NCI-H2081 (cell line): ENCODE measurements around the gene CAMK2G.

Experiments
- DNase-seq, 2 experiments: peaks; one replicate each; lab custom pipeline; 2025; lab: John Stamatoyannopoulos, UW

Gene CAMK2G

GRCh38 chr10:73879296-73880173 is 5.2 kb upstream of the CAMK2G start:
- DNase-seq, result peak; percentile 19 to 20

DNA sequence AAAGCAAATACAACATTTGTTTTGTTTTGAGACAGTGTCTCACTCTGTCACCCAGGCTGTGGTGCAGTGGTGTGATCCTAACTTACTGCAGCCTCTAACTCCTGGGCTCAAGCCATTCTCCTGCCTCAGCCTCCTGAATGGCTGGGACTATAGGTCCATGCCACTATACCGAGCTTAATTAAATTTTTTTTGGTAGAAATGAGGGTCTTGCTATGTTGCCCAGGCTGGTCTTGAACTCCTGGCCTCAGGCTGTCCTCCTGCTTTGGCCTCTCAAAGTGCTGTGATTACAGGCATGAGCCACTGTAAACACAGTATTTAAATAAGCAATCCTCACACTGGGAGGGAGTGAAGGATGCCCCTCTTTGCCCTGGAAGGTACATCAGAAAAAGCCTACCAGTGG is 4.0 kb upstream of the CAMK2G start:
- DNase-seq, result no peak

DNA sequence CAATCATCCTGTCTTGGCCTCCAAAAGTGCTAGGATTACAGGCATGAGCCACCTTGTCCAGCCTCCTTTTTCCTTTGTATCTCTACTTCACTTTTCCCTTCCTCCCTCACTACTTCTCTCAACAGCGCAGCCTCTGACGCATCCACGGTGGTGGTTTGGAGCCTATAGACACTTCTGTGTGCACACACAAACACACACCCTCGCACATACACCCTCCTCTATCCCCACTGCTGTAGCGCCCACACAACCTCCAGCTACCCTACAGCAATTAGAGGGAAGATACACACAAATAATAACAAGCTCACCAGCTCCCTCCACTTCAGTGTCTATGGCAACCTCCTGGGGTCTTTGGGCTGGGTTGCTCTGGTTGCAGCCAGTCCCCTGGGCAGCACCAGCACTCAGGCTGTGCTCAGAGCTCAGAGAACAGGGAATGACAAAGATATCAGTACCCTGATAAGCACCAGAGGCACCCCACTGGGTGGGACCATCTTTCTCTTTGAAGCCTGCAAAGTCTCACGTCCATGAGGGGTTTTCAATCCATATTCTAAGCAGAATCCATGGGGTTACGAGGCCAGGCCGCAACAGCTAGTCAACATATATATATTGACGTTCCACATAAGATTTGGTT is 3.3 kb upstream of the CAMK2G start:
- DNase-seq, result no peak

- no peak for DNase-seq
These were observed 2.6 kb upstream of the CAMK2G start for GRCh38 chr10:73876971-73877370.

GRCh38 chr10:73876566-73876965 is 2.2 kb upstream of the CAMK2G start:
- no peak for DNase-seq

DNA sequence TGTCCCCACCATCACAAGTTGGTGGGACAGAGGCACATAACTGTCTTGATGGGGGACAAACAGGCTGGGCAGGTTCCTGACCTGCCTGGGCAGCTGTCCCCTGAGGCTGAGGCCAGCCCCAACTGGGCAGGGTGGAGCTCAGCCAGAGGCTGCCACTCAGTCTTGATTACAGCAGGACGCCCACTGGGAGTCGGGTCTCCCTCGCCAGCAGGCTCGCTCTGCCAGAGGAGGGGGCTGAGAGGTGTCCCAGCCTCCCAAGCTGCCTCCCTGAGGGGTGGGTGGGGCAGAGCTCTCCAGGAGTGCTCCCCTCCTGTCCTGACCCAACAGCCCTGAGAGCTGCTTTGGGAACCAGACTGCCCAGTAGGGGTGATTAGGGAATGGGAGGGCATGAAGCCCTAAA is 1.8 kb upstream of the CAMK2G start:
- no peak for DNase-seq

DNA sequence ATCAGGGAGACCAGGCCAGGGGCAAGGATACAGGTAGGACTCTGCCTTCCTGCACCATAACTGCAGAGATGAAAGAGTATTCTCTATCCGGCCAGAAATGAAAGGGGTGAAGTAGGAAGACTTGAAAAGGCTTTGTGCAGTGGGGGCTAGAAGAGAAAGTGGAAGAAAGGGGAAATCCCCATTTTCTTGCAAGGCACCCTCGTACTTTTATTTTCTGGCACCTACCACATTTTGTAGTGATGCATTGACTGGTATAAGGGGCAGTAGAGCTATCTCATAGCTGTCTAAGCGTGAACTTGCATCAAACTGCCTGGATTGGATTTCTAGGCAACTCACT is 752 bp upstream of the CAMK2G start:
- no peak for DNase-seq

DNA sequence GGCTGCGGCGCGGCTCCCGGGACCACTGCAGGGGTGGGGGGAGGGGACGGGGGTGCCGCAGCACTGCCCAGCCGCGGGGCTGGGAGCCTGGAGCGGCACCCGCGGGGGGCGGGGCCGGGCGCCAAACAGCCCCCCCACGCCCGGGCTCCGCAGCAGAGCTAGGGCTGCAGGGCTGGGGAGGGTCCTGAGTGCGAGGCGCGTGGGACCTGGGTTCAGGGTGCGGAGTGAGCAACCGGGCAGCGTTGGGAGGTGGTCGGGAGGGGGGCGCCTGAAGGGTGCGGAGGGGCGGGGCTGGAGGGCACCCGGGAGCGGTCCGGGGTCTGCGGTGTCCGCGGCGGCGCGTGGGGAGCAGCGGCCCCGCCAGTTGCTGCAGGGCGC is 528 bp downstream of the CAMK2G start:
- no peak for DNase-seq

DNA sequence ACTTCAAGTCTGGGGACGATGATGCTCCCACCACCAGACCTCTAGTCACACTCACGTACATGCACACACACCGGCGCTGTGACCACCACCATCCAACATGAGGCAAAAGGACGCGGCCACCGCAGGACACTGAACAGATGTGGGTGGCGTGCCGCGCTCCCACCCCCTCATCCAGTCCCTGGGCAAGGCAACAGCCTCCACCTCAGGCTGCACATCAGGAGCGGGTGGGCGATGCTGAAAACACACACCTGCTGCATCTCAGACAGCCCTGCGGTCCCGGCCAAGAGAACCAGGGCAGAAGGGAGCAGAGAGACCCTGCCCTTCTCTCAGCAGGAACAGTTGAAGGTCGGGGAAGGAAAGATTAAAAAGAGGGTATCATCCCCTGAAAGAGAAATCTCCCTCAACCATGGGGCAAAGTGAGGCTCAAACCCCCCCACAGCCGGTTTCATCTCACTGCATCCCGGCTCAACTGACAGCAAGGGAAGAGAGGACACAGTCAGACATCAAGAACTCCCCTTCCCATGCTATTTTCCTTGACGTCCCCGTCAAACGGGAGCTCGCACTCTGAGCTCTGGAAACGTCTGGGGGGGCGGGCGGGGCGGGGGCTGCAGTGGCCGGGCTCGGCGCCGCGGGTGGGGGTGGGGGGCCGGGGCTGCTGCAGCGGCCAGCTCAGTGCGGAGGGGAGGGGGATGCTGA is 1.1 kb downstream of the CAMK2G start:
- no peak for DNase-seq

- DNase-seq, result no peak
These were observed 2.1 kb downstream of the CAMK2G start for GRCh38 chr10:73872190-73872710.

- no peak for DNase-seq
These were observed 2.8 kb downstream of the CAMK2G start for GRCh38 chr10:73871295-73872189.

DNA sequence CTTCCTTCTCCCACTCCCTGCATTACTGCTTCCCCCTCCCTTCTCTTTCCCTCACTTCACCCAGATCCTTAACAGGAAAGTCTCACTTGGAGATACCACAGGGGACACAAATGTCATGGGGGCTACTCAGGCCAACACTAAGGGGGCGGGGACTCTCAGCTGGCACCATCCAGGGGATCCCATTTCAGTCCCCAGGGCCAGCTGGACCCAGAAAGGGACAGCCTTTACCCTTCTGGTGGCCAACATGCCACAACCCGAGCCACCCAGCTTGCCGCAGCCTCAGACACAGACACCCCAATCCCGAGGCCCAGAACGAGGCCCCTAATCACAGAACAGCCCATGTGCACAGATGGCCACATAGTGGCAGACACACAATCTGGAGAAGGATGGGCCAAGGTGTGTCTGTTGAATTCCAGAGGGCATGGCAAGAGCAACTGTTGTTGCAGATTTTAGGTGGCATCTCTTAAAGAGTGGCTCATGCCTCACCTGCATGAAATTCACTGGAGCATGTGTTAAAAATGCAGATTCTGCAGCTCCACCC is 5.6 kb downstream of the CAMK2G start:
- no peak for DNase-seq

GRCh38 chr10:73867871-73868631 is 6.3 kb downstream of the CAMK2G start:
- no peak for DNase-seq

GRCh38 chr10:73867126-73867807 is 7.1 kb downstream of the CAMK2G start:
- DNase-seq, result no peak

GRCh38 chr10:73866621-73867020 is 7.7 kb downstream of the CAMK2G start:
- DNase-seq, result no peak

DNA sequence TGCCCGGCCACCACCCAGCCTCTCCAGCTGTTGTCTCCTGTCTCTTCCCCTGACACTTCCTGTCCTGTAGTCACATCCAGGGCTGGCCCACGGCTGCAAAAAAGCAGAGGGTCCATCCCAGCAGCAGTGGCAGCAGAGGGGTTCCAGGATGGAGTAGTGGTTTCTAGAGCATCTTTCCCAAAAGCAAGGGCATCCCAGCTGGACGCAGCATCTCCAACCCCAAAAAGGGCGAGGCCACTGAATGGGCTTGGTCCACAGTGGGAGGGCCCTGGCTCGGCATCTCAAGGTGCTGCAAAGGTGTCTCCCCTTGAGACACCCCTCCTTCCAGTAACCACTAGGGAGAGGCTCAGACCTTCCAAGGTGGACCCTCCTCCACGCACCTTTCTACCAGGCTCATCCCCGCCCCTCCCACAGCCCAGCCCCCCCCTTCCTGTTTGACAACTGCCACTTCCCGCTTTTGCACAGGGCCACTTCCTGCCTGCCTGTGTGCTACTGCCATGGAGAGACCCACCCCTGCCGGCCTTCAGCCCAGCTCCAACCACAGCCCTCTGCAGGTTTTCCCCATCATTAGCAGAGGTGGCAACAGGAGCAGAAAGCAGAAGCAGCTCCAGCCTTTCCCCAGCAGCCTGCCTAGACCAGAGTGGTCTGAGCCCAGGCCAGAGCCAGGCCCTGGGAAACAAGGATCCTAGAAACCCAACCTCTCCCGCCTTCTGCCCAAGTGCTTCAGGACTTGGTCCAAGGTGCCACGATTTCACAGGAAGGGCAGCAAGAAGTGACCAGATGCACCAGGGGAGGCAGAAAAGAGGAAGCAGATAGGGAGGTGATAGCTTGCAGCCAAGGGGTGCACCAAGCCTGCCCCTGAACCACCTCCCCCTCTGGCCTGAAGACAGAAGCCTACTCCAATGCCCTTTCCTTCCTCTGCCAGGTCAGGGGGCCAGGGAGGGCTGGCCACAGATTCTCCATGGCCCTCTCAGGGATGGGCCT is 8.6 kb downstream of the CAMK2G start:
- DNase-seq, result no peak

- no peak for DNase-seq
These were observed 9.3 kb downstream of the CAMK2G start for GRCh38 chr10:73865107-73865458.

GRCh38 chr10:73864229-73864628 is 10.1 kb downstream of the CAMK2G start:
- no peak for DNase-seq
